C4-2B (cell line): Measurements from ENCODE around the gene APMAP.
A peak's percentile ranks its signal among the peaks of the same experiment; 100 is the strongest.
"Not testable (repeated sequence)": the region's sequence is repeated elsewhere in the genome, so short reads cannot be mapped to it uniquely, and the experiment has no call there.

Source experiments
- H3K27ac ChIP-seq: fragments of 450-650 bp; 2 replicates; pipeline ENCODE4 v1.5.1; 2017
- ZFX ChIP-seq: fragments of 450-650 bp; IDR thresholded peaks from 2 replicates; pipeline ENCODE4 v1.6.1; 2017
- TF ChIP-seq, protein P1 (sequence below): fragments of 450-650 bp; conservative IDR thresholded peaks from 2 replicates; pipeline ENCODE4 v1.5.1; 2017; ENCODE audit warnings: mild to moderate bottlenecking

The APMAP gene

DNA sequence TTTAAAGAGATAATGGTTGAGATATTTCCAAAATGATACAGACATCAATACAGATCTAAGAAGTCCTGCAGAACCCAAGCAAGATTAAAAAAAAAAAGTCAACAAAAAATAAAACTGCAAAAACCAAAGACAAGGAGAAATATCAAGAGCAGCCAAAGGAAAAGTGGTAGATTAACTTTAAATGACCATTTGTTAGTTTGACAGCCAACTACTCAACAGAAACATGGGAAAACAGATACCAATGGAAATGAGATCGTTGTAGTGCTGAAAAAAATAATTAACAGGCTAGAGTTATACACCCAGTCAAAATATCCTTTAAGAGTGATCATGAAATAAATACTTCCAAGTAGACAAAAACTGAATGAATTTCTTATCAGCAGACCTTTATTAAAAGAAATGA is 10.5 kb upstream of the APMAP start:
- TF ChIP-seq ZFX: no peak
- TF ChIP-seq, protein P1, sequence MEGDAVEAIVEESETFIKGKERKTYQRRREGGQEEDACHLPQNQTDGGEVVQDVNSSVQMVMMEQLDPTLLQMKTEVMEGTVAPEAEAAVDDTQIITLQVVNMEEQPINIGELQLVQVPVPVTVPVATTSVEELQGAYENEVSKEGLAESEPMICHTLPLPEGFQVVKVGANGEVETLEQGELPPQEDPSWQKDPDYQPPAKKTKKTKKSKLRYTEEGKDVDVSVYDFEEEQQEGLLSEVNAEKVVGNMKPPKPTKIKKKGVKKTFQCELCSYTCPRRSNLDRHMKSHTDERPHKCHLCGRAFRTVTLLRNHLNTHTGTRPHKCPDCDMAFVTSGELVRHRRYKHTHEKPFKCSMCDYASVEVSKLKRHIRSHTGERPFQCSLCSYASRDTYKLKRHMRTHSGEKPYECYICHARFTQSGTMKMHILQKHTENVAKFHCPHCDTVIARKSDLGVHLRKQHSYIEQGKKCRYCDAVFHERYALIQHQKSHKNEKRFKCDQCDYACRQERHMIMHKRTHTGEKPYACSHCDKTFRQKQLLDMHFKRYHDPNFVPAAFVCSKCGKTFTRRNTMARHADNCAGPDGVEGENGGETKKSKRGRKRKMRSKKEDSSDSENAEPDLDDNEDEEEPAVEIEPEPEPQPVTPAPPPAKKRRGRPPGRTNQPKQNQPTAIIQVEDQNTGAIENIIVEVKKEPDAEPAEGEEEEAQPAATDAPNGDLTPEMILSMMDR: no peak
- no peak overlapping the region for H3K27ac ChIP-seq

DNA sequence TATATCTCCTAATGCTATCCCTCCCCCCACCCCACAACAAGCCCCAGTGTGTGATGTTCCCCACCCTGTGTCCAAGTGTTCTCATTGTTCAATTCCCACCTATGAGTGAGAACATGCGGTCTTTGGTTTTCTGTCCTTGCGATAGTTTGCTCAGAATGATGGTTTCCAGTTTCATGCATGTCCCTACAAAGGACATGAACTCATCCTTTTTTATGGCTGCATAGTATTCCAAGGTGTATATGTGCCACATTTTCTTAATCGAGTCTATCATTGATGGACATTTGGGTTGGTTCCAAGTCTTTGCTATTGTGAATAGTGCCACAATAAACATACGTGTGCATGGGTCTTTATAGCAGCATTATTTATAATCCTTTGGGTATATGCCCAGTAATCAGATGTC is 8.8 kb upstream of the APMAP start:
- H3K27ac ChIP-seq: not testable (repeated sequence)

DNA sequence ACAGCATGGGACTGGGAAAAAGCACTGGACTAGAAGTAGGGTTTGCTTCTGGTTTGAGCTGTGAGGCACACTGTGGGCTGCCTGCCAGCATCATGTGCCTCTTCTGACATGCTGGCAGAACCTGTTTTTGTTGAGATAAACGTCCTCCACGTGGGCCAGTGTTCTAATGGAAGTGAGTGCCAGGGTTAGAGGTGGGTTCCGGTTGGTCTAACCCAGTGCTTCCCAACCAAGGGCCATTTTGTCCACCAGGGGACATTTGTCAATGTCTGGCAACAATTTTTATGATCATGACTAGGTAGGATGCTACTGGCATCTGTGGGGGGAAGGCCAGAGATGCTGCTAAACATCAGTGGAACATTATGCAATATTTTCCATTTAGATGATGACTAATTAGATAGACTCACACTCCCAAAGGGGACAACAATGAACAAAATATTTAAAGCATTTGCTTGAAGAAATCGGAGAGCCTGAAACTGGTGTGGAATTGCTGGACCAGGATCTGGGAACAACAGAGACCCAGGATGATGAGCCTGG is 7.8 kb upstream of the APMAP start:
- TF ChIP-seq, protein P1: peak; percentile 35
- no peak for TF ChIP-seq ZFX
- peak overlapping the region; percentile 70 for H3K27ac ChIP-seq

DNA sequence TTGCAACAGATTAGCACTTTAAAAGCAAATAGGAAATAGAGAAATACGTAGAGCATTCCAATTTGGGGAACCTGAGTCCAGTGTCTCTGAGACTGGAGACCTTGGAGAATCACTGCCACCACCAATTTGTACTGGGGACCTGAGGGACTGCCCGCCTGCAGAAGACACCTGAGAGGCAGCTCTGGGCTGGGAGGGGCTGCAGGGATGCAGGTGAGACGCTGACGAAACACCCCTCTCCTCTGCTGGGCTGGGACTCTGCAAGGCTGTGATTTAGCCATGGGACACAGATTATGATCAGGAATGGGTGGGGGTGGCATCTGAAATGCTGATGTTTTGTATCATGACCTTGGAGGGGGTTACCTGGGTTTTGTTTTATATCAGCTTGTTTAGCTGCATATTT is 7.0 kb upstream of the APMAP start:
- TF ChIP-seq, protein P1: no peak
- TF ChIP-seq ZFX: no peak
- H3K27ac ChIP-seq: peak overlapping the region; percentile 70

DNA sequence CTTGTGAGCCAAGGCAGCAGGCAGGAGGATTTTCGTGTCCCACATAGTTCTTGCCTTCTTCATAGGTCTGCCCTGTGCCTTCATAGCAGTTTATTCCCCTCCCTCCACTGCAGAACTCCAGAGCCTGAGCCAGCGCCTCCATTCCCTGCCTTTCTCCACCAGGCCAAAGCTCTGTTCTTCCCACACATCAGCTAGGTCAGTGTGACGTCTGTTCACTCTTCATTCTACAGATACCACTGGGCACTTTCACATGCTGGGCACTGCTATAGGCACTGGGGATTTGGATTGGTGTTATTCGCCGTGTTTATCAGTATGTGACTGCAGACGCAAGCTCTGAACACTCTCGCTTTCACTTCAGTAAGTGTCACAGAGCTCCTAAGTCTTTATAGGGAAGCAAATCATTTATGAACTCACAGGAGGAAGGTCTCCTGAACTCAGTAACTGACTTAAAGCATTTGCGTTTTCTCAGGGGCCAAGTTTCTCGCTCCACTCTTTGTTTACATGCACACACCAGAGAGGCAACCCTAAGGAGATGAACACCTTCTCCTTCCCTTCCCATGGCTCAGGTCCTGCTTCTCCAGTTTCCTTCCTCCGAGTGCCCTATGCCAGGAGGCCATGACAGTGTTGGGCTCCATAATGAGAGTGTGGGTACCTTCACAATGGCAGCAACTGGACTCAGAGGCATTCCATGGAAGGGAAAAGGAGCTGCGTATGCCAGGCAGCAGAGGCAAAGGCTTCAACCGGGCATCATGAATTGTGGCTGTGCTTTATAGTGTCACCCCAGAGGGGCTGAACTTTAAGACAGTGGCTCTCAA is 6.3 kb upstream of the APMAP start:
- H3K27ac ChIP-seq: peak overlapping the region; percentile 70
- TF ChIP-seq, protein P1: no peak
- TF ChIP-seq ZFX: no peak

DNA sequence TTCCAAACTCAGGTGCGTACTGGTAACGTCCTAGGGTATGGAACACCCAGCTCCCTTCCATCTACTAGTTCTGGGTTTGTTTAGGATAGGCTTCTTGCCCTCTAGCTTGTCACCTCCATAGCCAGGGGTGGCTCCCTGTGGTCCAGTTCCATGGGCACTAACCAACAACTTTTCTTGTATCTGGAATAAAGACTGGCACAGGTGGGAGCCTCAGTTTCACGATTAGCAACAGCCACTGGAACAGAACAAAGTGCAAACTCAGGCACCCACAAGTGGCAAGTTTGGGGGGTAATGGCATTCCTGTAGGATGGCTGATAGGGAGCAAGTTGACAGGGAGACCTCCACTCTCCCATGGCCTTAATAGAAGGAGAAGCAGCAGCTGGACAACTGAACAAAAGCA is 5.6 kb upstream of the APMAP start:
- TF ChIP-seq, protein P1: no peak
- no peak for TF ChIP-seq ZFX
- H3K27ac ChIP-seq: peak overlapping the region; percentile 70; the same call in 1 of the 2 replicates

DNA sequence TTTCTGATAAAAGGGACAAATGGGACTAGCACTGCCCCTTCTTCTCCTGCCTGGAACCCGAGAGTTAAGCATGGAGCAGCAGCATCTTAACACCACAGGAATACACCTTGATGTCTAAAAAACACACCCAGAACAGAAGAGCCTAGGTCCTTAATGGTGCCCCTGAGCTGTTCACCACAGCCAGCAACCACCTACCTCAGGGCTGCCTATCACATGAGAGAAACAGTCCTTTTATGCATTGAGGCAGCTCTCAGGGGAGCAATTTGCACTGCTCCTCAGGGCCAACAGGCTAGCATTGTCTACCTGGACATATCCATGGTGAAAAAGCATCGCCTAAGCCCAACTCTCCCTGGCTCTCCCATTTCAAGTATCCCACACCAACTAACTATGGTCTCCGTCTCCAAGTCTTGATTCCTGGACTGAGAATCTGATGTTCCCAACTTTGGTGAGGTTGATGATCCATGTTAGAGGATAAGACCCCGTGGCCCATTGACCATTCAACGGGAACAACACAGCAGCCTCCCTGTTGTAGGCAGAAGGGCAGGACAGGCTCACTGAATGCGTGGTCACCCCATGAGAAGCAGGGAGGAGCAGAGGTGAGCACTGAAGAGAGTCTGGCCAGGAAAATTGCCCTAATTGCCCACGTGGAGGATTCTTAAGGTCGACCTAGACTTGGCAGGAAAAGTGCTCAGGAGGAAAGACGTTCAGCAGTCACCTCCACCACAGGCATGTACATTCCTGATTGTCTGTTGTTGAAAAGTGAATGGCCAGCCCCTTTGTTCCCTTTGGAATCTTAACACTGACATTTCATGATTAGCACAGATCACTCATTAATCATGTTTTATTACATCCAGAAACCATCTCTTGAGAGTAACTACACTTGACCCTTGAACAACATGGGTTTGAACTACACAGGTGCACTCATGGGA is 4.2 kb upstream of the APMAP start:
- no peak overlapping the region for H3K27ac ChIP-seq
- TF ChIP-seq, protein P1: no peak
- no peak for TF ChIP-seq ZFX
